Midbrain (tissue), 1 donor: ENCODE results near the gene SP5.
"Not testable (repeated sequence)": the region's sequence is repeated elsewhere in the genome, so short reads cannot be mapped to it uniquely, and the experiment has no call there.

ENCODE experiments used
- DNase-seq: peaks from one replicate; lab custom pipeline; 2025; lab: John Stamatoyannopoulos, UW

SP5 gene

DNA sequence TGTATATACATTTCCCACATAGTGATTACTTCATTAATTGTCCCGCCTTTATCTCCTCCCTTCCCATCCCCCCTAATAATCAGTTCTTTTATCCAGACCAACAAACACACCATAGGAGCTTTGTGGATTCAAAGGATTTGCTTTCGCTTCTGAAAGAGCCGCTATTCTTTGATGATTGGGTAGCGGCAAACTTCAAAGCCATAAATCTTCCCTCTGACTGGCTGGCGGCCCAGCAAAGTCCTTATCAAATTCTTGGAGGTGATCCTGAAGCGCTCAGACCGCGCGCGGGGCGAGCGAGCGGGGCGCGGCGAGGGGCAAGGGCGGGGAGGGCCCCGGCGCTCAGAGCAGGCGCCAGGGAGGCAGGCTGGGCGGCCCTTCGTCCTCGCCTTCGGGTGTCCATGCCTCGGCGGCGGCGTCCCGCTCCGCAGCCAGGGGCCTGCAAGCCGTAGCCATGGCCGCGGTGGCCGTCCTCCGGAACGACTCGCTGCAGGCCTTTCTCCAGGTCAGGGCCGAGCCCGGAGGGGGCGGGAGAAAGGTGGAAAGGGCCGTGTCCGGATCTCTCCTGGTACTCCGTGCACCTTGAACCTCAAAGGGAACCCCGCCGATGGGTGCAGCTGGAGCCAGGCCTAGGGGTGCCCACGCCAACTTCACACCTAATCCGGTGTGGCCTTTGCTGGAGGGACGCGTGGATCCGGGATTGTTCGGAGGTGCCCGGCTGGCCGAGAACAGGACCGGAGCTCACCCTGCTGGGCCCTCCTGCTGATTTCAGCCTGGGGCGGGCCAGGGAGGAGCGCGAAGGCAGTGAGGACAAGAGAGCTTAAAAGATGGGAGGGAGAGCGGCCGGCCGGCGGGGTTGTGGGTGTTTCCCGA lies at the start of gene SP5:
Gene SP5 (plus strand): TSS at position 276 of the 870 bp plus-strand sequence. CDS start 176 bp downstream, at position 452.
- no peak for DNase-seq

DNA sequence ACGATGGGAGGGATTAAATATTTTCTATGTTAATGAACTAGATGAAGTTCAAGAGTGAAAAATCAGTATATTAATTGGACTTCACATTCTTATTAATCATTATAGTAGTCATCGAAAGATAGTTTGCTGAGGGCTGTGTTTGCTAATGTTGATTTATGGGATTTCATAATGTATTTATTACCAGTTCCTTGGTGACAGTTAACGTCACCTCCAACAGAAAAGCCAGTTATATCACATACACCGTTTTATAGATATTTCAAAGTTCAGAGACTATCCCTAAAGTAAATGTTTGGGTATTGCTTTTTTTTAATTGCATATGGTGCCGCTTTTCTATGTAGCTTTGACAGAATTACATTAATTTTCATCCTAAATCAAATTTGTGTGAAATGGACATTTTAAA lies 49.4 kb upstream of the SP5 start:
- DNase-seq, result no peak

DNA sequence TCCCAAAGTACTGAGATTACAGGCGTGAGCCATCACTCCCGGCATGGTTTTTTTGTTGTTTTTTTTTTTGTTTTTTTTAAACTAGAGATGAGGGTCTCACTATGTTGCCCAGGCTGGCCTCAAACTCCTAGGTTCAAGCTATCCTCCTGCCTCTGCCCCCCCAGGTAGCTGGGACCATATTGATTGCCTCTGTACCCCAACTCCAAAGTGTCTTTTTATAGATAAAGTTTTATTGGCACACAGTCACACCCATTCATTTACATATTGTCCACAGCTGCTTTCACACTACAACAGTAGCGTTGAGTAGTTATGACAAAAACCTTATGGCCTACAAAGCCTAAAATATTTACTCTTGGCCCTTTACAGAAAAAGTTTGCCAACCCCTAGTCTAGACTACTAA lies 45.2 kb upstream of the SP5 start:
- DNase-seq, result no peak

DNA sequence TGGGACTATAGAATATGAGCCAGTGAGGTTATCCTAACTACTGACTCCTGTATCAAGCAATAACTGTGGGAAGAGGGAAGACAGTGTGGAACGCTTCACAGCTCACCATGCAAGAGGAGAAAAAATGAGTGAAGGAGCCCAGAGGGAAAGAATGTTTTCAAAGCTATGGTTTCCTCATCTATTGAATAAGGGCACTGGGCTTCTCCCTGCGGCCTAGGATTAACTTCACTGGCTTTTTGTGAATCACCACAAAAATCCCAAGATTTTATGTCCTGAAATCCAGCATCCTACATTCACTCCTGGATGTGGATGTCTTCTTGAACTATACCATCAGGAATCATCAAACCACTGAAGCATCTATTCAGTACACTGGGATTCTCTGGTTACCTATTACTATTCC lies 44.5 kb upstream of the SP5 start:
- DNase-seq, result no peak

DNA sequence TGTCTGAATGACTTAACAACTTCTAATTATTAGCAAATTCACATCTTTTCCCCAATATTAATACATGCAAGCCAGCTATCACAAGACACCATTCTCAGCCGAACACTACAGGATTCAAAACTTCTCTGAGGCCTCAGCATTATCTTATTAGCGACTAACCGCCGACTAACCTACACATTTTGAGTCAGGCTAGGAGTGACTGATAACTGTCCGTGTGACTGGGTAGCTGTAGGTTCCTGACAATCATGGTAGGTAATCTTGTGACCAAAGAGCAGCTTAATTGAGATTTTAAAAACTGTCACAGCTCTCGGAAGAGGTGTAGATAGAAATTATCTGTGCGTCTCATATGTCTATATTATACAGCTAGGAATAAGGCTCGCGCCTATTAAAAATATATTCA lies 44.1 kb upstream of the SP5 start:
- no peak for DNase-seq

DNA sequence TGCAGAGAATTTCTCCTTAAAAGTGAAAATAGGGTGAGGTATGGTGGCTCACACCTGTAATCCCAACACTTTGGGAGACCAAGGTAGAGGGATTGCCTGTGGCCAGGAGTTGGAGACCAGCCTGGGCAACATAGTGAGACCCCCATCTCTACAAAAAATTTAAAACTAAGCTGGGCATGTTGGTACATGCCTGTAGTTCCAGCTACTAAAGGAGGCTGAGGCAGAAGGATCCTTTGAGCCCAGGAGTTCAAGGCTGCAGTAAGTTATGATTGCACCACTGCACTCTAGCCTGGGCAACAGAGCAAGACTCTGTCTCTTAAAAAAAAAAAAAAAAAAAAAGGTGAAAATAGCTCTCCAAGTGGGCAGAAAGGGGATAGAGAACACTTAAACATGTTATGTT lies 40.9 kb upstream of the SP5 start:
- not testable (repeated sequence) for DNase-seq

DNA sequence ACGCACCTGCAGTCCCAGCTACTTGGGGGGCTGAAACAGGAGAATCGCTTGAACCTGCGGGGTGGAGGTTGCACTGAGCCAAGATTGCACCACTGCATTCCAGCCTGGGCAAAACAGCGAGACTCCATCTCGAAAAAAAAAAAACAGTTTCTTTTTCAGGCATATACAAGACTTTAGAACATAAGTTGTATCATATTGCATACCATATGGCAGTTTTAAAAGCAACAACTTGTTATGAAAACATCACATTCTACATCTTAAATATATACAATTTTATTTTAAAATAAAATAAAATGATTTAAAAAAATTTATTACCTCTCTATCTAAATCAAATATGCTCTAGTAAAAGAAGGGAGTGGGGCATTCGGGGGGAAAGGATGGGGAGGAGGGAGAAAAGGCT lies 39.4 kb upstream of the SP5 start:
- DNase-seq, result no peak

DNA sequence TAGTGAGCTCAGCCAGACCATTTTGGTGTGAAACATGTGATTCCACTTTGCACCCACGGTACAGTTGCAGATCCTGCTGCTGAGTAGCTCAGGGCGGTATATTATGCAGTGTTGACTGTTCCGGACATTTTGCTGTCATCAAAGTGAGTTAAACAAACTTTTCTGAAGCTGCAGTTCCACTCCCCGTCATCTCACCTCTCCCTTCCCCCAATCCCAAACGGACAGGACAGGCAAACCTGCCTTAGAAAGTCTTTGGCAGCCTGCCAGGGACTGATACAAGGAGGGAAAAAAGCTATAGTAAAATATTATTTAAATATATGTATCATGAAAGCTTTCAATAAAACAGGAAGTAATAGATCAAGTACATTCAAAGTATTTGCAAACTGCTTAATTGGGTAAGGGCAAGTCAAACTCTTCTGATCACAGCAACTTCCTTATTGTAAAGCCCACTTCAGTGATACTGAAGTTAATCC lies 35.5 kb upstream of the SP5 start:
- DNase-seq, result no peak

DNA sequence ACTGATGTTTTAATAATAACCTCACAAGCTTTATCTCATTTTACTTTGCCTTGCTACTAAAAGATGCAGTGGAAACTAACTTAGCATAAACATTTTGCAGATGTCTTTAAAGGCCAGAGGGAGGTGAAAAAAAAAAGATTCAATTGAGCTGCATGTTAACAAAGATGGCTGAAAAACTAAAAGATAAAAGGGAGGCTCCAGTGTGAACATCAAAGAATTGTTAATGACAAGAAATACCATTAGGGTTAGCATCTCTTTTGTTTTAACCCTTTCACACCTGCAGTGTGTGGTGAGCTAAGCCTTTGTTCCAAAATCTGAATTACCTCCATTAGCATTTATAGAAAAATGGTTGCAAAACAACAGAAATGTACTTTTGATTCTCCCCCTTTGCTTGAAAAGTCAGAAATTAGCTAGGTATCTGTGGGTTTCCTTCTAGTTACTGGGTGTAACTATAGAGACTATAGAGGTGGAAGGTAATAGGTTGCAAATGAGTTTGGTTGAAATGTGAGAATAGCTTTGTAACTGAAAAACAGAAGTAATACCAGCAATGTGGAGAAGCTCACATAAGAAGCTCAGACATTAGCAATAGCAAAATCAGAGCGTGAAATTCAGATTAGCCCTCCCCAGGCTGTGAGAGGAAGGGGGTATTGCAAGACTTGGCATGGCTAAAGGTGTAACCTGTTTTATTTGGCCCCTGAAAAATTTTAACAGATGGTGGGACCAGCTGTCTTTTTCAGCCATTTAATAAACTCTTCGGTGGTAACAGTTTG lies 34.8 kb upstream of the SP5 start:
- DNase-seq, result no peak

DNA sequence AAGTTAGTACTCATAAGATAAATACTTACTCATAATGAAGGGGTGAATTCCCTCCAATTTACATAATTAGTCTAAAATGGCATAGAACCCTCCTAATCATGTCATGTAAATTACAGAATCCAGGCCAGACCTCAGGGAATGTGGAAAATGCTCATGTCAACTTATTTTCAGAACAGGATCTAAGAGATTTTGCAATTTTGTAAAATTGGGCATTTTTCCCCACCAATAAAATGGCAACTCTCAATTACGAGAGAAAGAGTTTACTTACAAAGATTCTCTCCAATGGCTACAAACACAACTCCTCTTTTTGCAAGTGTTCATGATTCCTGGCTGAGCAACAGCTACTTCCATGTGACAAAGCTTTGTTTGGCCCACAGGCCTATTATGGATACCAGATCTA lies 33.8 kb upstream of the SP5 start:
- DNase-seq, result no peak

DNA sequence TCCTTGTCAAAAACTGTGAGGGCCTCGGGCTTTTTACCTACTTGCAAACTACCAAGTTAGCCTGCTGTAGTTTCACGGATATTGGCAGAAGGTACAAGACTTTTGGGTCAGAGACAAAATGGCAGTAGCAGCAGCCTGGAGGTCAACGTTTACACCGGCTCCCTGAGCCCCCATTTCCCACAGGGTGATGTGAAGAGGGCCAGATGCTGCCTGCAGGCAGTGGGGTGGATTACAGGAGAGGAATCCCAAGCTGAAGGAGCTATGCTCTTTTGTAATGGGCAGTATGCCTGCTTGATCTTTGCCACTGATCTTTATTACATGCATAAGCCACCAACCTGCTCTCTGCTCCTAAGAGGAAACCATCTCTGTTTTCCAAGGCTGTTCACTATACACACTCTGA lies 29.5 kb upstream of the SP5 start:
- no peak for DNase-seq

DNA sequence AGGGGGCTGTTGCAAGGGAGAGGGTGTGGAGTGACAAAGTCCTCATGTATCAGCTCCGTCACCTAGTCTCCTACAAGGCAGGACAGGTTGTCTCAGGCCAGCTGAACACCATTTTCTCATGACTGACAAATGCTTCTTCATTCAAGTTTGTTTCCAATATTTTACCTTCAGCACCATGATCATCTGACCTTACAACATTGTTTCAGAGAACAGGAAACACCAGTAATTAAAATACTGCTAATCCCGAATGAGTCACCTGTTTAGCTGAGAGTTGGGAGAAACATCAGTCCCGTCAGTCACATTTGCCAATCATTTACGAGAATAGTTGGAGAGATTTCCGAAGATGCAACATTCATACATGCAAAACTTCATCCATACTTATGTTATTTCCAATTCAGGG lies 25.7 kb upstream of the SP5 start:
- no peak for DNase-seq

DNA sequence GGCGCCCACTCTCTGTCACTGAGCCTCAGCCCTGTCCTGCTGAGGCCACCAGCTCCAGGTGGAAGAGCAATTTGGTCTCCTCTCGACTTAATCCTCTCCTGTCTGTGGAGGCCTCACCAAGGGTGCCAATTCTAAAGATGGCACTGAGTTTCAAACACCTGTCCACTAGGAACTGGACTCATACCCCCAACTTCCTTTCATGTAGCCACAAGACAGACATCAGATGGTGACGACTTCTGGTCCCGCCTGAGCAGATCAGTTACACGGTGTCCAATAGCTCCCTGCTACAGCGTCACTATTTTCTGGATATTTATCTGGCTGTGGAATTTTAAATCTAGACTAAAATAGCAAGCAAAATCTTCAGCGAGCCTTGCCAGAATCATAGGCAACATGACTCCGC lies 24.5 kb upstream of the SP5 start:
- DNase-seq, result no peak

DNA sequence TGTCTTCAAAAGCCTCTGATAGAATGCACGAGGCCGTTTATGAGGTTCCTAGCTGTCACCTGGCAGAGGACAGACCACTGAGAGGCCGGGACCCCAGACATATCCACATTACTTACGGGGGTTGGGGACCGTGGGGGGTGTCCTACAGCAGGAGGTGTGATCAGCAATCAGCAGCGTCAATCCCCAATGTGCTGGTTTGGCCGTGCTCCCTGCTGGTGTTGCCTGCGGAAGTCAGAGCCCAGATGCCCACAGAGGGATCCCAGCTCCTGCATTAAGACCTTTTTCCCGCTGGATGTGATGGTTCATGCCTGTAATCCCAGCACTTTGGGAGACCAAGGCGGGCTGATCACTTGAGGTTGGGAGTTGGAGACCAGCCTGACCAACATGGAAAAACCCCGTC lies 20.8 kb upstream of the SP5 start:
- DNase-seq, result no peak

DNA sequence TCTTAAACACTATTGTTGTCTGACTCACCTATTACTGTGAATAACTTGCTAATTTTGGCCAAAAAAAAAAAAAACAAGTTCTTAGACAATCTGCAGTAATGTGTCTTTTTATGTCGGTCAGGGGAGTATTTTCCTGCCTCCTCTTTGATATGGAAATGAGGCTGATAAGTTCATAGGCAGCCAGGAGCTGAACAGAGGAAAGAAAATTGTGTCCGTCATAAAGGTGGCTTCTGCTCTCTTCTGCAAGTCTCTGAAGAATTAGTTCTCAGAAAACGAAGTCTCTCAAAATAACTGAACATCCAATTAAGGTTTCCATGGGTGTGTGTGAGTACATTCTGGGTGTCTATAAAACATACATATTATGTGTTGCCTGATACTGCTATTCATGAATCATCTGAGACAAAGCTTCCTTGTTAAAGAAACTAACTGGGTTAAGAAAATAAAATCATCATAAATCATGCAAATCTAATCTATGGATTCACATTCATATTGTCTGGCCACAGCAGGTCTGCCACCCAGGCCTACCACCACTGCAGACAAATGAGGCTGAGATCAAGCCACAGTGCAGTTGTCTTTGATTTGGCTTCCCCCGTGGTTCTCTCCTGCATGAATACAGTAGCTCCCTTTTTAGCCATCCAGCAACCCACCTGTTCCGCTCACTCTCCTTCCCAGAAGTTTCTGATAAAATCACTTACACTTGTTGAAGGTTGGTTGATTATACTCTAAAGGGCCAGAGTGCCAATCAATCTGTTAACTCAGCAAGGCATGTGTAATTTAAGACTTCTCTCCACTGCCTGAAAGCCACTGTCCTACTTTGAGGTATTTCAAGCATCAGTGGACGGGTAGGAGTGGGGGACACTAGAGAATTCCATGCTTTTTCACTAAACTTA lies 19.4 kb upstream of the SP5 start:
- no peak for DNase-seq

DNA sequence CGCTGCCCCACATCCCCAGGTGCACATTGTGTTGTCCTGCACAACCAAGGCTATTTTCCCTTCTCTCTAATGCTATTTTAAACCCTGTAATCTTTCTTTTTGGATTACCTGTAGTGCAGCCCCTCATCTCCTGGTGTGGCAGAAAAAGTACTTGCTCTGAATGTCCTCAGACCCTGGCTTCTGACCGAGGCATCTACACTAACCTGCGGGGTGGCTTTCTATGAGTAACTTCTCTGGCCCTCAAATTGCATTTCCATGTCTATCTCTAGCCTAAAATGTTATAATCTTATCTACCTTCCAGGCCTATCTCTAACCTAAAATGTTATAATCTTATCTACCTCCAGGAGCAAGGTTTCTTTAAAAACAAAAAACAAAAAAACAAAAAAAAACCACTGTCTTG lies 18.2 kb upstream of the SP5 start:
- DNase-seq, result no peak

DNA sequence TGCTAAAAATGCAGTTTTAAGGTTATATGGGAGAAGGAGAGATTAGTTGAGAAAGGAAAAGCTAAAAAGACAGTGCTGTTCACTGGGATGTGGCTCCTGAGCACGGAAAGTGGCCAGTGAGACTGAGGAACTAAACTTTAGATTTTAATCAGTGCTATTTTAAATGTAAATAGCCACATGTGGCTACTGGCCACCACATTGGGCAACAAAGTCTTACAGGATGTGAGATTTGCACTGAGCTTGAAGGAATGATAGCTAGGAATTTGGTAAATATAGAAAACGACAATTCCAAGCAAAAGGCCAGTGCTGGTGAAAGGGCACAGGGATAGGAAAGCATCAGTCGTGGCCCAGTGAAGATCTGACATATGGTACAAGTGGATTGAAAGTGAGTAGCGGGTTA lies 14.1 kb upstream of the SP5 start:
- DNase-seq, result no peak

DNA sequence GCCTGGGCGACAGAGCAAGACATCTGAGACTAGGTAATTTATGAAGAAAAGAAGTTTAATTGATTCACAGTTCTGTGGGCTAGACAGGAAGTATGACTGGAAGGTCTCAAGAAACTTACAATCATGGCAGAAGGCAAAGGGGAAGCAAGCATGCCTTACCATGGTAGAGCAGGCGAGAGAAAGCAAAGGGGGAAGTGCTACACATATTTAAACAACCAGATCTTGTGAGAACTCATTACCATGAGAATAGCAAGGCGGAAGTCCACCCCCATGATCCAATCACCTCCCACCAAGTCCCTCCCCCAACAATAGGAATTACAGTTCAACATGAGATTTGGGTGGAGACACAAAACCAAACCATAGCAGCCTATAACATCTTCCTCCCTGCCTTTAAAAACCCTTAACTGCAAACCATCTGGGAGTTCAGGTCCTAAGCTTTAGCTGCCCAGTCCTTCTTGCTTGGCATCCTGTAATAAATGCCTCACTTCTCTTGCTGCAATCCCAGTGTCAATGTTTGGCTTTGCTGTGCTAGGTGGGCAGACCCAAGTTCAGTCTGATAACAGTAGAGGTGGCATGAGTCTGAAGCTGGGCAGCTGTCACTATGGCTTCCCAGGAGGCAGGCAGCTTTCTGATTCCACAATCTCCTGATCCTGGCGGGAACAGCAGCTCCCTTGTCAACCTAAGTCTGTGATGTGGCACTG lies 11.2 kb upstream of the SP5 start:
- no peak for DNase-seq

DNA sequence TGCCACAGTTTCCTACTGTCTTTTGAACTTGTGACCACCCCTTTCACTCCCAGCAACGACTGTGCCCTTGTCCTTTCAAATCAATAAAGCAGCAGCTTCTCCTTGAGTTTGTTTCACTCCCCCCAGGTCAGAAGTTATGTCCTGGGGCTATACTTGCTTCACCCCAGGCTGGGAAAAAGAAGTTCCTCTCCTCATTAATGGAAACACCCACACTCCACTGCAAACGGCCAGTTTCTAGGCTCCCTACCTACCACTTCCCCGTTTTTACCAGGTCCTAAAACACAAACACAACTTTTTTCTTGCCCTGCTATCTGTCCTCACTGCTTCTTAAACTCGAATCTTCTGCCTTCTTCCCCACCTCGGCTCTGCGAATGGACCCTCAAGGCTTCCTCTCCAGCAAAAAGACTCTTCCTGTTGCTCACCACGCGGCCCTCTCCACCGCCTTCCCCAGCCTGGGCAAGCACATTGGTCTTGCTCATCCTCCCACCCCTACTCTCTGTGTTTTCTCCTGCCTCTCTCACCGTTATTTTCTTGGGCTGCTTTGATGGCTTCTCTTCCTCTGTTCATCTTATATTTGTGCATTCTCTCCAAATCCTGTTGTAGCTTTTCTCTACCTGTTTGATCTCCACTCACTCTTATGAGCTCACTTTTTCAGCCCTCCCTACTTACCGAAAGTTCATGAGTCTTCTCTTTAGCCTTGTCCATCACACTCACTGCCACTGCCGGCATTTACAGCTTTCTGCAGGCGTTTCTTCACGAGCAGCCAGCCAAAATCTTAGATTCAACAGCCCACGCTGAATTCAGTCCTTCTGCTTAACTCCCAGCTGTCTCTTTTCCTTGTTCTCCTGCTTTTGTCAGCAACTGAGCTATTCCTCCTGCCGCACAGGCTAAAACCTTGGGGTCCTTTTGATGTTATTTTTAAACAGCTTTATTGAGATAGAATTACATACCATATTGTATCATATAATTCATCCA lies 7.0 kb upstream of the SP5 start:
- DNase-seq, result no peak

DNA sequence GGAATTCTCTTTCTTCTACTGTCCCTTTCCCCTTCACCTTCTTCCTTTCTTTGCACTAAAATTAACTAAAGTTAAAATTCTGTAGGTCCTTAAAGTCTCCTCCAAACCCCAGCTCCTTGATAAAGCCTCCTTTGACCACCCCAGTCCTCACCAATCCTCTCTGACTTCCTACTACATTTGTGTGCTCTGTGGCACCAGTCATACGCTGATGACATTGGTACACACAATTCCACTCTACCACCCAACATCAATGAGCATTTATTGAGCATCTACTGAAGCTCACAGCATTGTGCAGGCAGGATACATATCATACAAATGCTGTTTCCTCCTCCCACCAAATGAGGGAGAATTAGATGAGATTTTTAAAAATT lies 4.5 kb upstream of the SP5 start:
- DNase-seq, result no peak
